Loucy (cell line): Measurements from ENCODE around the gene AKAP13.
A peak's percentile ranks its signal among the peaks of the same experiment; 100 is the strongest.
"Not testable (repeated sequence)": the region's sequence is repeated elsewhere in the genome, so short reads cannot be mapped to it uniquely, and the experiment has no call there.

Source experiments
- H2AFZ ChIP-seq: fragments of 200-600 bp; sonication (generic); 2 replicates; pipeline ENCODE4 v1.6.0; 2016; ENCODE audit warnings: antibody characterized with exemption, mild to moderate bottlenecking, low read length, moderate library complexity
- H3F3A ChIP-seq: fragments of 200-600 bp; 2 replicates; pipeline ENCODE4 v1.6.0; 2016; ENCODE audit warnings: antibody characterized with exemption, low read depth, mild to moderate bottlenecking
- H3K27me3 ChIP-seq: fragments of 200-600 bp; sonication (generic); 2 replicates; pipeline ENCODE4 v1.6.1; 2014; ENCODE audit warnings: low read length, mild to moderate bottlenecking; ENCODE audit not compliant: insufficient read depth, poor library complexity, severe bottlenecking
- H3K36me3 ChIP-seq: fragments of 200-600 bp; sonication (generic); 2 replicates; pipeline ENCODE4 v1.6.1; 2016; ENCODE audit warnings: low read length; ENCODE audit not compliant: insufficient read depth
- H3K4me1 ChIP-seq: fragments of 200-600 bp; sonication (generic); 2 replicates; pipeline ENCODE4 v1.5.1; 2014; ENCODE audit warnings: low read length, mild to moderate bottlenecking; ENCODE audit not compliant: insufficient read depth, poor library complexity, severe bottlenecking
- H3K4me2 ChIP-seq: fragments of 200-600 bp; sonication (generic); 2 replicates; pipeline ENCODE4 v1.6.0; 2014; ENCODE audit warnings: antibody characterized with exemption, low read length, low read depth, mild to moderate bottlenecking; ENCODE audit not compliant: poor library complexity, severe bottlenecking
- H3K4me3 ChIP-seq: fragments of 200-600 bp; sonication (generic); 2 replicates; pipeline ENCODE4 v1.5.1; 2014; ENCODE audit warnings: low read length, mild to moderate bottlenecking, mixed read lengths; ENCODE audit not compliant: poor library complexity, severe bottlenecking
- H3K79me2 ChIP-seq: fragments of 200-600 bp; sonication (generic); 2 replicates; pipeline ENCODE4 v1.6.1; 2014; ENCODE audit warnings: low read length; ENCODE audit not compliant: insufficient read depth
- H3K9ac ChIP-seq: fragments of 200-600 bp; sonication (generic); 2 replicates; pipeline ENCODE4 v1.6.0; 2014; ENCODE audit warnings: mild to moderate bottlenecking, low read depth, low read length, moderate library complexity; ENCODE audit not compliant: poor library complexity, severe bottlenecking
- H3K9me2 ChIP-seq: fragments of 200-600 bp; sonication (generic); replicated peaks from 2 replicates; pipeline ENCODE4 v1.6.1; 2016; ENCODE audit warnings: low read depth, low read length, mixed read lengths
- H3K9me3 ChIP-seq: fragments of 200-600 bp; sonication (generic); 2 replicates; pipeline ENCODE4 v1.6.1; 2014; ENCODE audit warnings: mild to moderate bottlenecking, antibody characterized with exemption, low read length, low read depth; ENCODE audit not compliant: insufficient read depth
- H4K20me1 ChIP-seq: fragments of 200-600 bp; sonication (generic); 2 replicates; pipeline ENCODE4 v1.6.0; 2014; ENCODE audit warnings: antibody characterized with exemption, low read length, mild to moderate bottlenecking; ENCODE audit not compliant: insufficient read depth, poor library complexity, severe bottlenecking
- EZH2phosphoT487 ChIP-seq: fragments of 200-600 bp; IDR thresholded peaks from 2 replicates; pipeline ENCODE4 v1.6.1; 2018; ENCODE audit warnings: antibody characterized with exemption, mild to moderate bottlenecking, moderate library complexity, borderline replicate concordance
- TF ChIP-seq, protein P1 (sequence below): fragments of 200-600 bp; sonication (generic); conservative IDR thresholded peaks from 2 replicates; pipeline ENCODE4 v1.5.1; 2014; ENCODE audit warnings: mild to moderate bottlenecking, antibody characterized with exemption, low read length

AKAP13 gene

GRCh38 chr15:85658816-85659215 lies 278.4 kb downstream of the AKAP13 start:
- Histone ChIP-seq H3K4me3 (no peak overlapping the region), H3K4me2 (no peak overlapping the region), H2AFZ (no peak overlapping the region), H3F3A (no peaks in the 10 kb centered on the region), H3K9ac (no peak overlapping the region), H3K36me3 (peaks cover 53% of the 10 kb centered on the region), H3K9me2 (no peaks in the 10 kb centered on the region), H3K79me2 (no peaks in the 10 kb centered on the region), H3K9me3 (no peaks in the 10 kb centered on the region), H4K20me1 (no peaks in the 10 kb centered on the region), H3K27me3 (no peaks in the 10 kb centered on the region), H3K4me1 (no peaks in the 10 kb centered on the region)
- no peak for TF ChIP-seq EZH2phosphoT487
- TF ChIP-seq, protein P1, sequence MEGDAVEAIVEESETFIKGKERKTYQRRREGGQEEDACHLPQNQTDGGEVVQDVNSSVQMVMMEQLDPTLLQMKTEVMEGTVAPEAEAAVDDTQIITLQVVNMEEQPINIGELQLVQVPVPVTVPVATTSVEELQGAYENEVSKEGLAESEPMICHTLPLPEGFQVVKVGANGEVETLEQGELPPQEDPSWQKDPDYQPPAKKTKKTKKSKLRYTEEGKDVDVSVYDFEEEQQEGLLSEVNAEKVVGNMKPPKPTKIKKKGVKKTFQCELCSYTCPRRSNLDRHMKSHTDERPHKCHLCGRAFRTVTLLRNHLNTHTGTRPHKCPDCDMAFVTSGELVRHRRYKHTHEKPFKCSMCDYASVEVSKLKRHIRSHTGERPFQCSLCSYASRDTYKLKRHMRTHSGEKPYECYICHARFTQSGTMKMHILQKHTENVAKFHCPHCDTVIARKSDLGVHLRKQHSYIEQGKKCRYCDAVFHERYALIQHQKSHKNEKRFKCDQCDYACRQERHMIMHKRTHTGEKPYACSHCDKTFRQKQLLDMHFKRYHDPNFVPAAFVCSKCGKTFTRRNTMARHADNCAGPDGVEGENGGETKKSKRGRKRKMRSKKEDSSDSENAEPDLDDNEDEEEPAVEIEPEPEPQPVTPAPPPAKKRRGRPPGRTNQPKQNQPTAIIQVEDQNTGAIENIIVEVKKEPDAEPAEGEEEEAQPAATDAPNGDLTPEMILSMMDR = no peak

DNA sequence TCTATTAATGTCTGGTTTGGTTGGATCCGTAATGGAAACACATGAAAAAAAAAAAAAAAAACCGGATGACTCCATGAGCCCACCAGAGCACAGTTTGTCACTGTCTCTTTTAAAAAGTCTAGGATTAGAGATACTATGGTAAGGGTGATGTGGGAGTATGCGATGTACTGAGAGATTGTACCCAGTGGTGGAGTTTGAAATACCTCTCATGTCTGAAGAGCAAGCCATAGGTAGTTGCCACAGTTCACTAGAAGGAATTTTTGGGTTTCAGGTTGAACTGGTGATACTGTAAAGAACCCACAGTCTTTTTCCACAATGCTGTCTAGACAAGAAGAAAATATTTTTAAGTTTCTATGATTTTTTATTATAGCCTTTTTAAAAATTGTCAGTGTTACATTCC lies 281.5 kb downstream of the AKAP13 start:
- H3K4me3 ChIP-seq = no peak overlapping the region
- peaks cover 47% of the 10 kb centered on the region for H3K36me3 ChIP-seq

GRCh38 chr15:85665677-85666076 lies 285.3 kb downstream of the AKAP13 start:
- not testable (repeated sequence) for H3K9me2 ChIP-seq, H3K79me2 ChIP-seq, H3K9me3 ChIP-seq, H4K20me1 ChIP-seq, H3K27me3 ChIP-seq, H2AFZ ChIP-seq, H3F3A ChIP-seq, H3K4me3 ChIP-seq, H3K9ac ChIP-seq, H3K4me2 ChIP-seq
- peaks cover 46% of the 10 kb centered on the region for H3K36me3 ChIP-seq
- peaks cover 14% of the 10 kb centered on the region for H3K4me1 ChIP-seq

More for the DNA sequence above, 281.5 kb downstream of the AKAP13 start:
- Histone ChIP-seq H3K9me2 (no peaks in the 10 kb centered on the region), H3K4me1 (peaks cover 4% of the 10 kb centered on the region), H3K4me2 (no peak overlapping the region), H2AFZ (no peak overlapping the region), H3K27me3 (no peaks in the 10 kb centered on the region), H3K9ac (no peak overlapping the region), H3K9me3 (no peaks in the 10 kb centered on the region), H3F3A (no peaks in the 10 kb centered on the region), H4K20me1 (no peaks in the 10 kb centered on the region), H3K79me2 (no peaks in the 10 kb centered on the region)
- TF ChIP-seq, protein P1 = no peak
- TF ChIP-seq EZH2phosphoT487 = no peak

DNA sequence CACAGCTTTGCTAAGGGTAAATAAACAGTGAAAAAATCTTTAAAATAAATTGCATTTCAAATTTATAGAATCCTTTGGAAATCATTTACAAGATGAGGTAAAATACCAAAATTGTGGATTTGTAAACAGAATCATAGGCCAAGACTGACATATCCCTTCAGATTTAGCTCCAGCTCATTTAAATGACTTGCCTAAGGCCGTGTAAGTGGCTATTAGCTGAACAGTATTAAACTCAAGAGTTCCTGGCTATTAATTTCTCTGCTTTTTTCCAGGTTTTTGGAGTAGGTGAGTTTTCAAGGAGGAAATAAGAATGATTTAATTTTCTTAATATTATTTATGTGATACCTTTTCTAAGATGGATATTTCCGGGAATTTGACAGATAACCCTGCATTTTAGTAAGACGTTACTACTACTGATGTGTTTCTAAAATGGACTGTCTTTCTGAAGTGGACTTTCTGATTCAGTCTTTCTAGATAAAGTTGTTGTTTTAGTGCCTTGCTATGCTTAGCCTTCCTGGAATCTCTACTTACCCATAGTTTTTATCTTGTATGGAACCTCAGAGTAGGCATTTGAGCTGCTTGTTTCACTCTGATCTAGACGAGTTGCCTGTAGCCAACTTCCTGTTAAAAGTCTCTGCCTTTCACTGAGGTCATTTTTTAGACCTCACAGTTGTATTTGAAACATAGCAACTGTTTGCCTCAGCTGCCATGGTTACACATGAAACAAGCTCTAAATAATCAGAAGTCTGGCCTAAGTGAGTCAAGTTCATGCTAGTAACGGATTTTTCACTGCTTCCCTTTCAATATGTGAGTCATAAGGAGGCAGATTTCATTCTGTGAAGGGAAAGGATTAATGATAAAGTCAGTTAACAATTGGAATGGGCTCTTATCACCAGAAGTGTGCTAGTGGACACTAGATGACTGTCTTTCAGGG lies 287.4 kb downstream of the AKAP13 start:
- peak overlapping the region; percentile 44 for H3K4me2 ChIP-seq
- peaks cover 55% of the 10 kb centered on the region for H3K36me3 ChIP-seq
- H3K27me3 ChIP-seq = no peaks in the 10 kb centered on the region
- no peaks in the 10 kb centered on the region for H3K79me2 ChIP-seq
- peak overlapping the region; percentile 9 for H3K9ac ChIP-seq
- no peaks in the 10 kb centered on the region for H3F3A ChIP-seq
- H3K4me1 ChIP-seq = peaks cover 14% of the 10 kb centered on the region
- H3K9me3 ChIP-seq = no peaks in the 10 kb centered on the region
- TF ChIP-seq, protein P1 = no peak
- no peak for TF ChIP-seq EZH2phosphoT487
- no peaks in the 10 kb centered on the region for H3K9me2 ChIP-seq
- H3K4me3 ChIP-seq = peak overlapping the region; percentile 8
- H4K20me1 ChIP-seq = no peaks in the 10 kb centered on the region
- no peak overlapping the region for H2AFZ ChIP-seq
